ENCODE data around the gene ABCA4.

GRCh38 chr1:94154989-94155388, 34.0 kb upstream of the ABCA4 start:
- no peak for TF ChIP-seq CTCF (IDR thresholded peaks at IDR 0.05)
- TF ChIP-seq POLR2AphosphoS5 (IDR thresholded peaks at IDR 0.05): no peak
- no peak for TF ChIP-seq POLR2A (IDR thresholded peaks at IDR 0.05; ENCODE audit: low read depth)

Measured in esophagus muscularis mucosa (tissue), 3 donors.